HG02763 (cell line): ENCODE measurements around the gene THSD4.

Experiments used
- ATAC-seq: cut with Tn5 transposase; IDR thresholded peaks from one replicate; pipeline ENCODE4 v1.9.1; 2021; ENCODE audit warnings: mild to moderate bottlenecking, moderate library complexity; ENCODE audit not compliant: unreplicated experiment

The THSD4 gene

GRCh38 chr15:71596672-71597071 is 481.4 kb downstream of the THSD4 start:
- ATAC-seq: no peak

- ATAC-seq: no peak
These were observed 481.9 kb downstream of the THSD4 start for GRCh38 chr15:71597126-71597525.

- ATAC-seq: no peak
These were observed 482.4 kb downstream of the THSD4 start for GRCh38 chr15:71597637-71598036.

GRCh38 chr15:71598741-71599140 is 483.5 kb downstream of the THSD4 start:
- ATAC-seq: no peak

GRCh38 chr15:71599418-71600151 is 484.3 kb downstream of the THSD4 start:
- no peak for ATAC-seq

GRCh38 chr15:71600237-71600636 is 485.0 kb downstream of the THSD4 start:
- ATAC-seq: no peak

- no peak for ATAC-seq
These were observed 486.0 kb downstream of the THSD4 start for GRCh38 chr15:71601038-71601834.

GRCh38 chr15:71603379-71603778 is 488.1 kb downstream of the THSD4 start:
- ATAC-seq: no peak

GRCh38 chr15:71607383-71607782 is 492.1 kb downstream of the THSD4 start:
- no peak for ATAC-seq

GRCh38 chr15:71610728-71611552 is 495.7 kb downstream of the THSD4 start:
- ATAC-seq: no peak

- no peak for ATAC-seq
These were observed 496.5 kb downstream of the THSD4 start for GRCh38 chr15:71611553-71612396.

GRCh38 chr15:71612397-71612722 is 497.1 kb downstream of the THSD4 start:
- no peak for ATAC-seq

GRCh38 chr15:71612869-71613268 is 497.6 kb downstream of the THSD4 start:
- ATAC-seq: no peak

GRCh38 chr15:71623111-71623510 is 507.8 kb downstream of the THSD4 start:
- no peak for ATAC-seq

- no peak for ATAC-seq
These were observed 511.4 kb downstream of the THSD4 start for GRCh38 chr15:71626596-71627088.

GRCh38 chr15:71627188-71627587 is 511.9 kb downstream of the THSD4 start:
- ATAC-seq: no peak

- ATAC-seq: no peak
These were observed 512.3 kb downstream of the THSD4 start for GRCh38 chr15:71627604-71628003.

GRCh38 chr15:71628988-71629770 is 513.9 kb downstream of the THSD4 start:
- ATAC-seq: no peak

- ATAC-seq: no peak
These were observed 514.7 kb downstream of the THSD4 start for GRCh38 chr15:71629781-71630474.
